IMR-90 (cell line): ENCODE measurements around the gene ASTN2. TPM values are rescaled to one million over a fixed set of nuclear protein-coding genes. Genes with fewer than 3 reads are reported as not detected.

Source experiments
- ATAC-seq: fragments of 200-7000 bp; cut with Tn5 transposase; 2 replicates; pipeline ENCODE4 v1.9.1; 2020; ENCODE audit warnings: low read depth, mild to moderate bottlenecking, moderate library complexity
- BruUV-seq: library from RNA; stranded (reverse); fragments of 400-500 nt; replicated peaks from 2 replicates; lab custom pipeline; 2021; lab: Mats Ljungman, UMichigan
- CTCF ChIA-PET: fragments of 300-600 bp; formaldehyde crosslinking; extraction: SDS; loops from one replicate; lab custom pipeline; 2021; ENCODE audit warnings: antibody characterized with exemption; lab: Yijun Ruan, JAX
- POLR2A ChIA-PET: fragments of 300-600 bp; sonication (Branson Sonifier 250); formaldehyde crosslinking; loops from one replicate; lab custom pipeline; 2022; ENCODE audit warnings: antibody characterized with exemption; ENCODE audit not compliant: unreplicated experiment; lab: Charles Lee
- DNase-seq: peaks from one replicate; pipeline ENCODE4 v3.0.0; 2013
- H2AFZ ChIP-seq: replicated peaks from 2 replicates; pipeline ENCODE3; 2013; ENCODE audit warnings: low read length, mild to moderate bottlenecking; ENCODE audit not compliant: poor library complexity
- H2AK5ac ChIP-seq: 2 replicates; pipeline ENCODE4 v1.6.1; 2013; ENCODE audit warnings: low read depth, low read length, inconsistent platforms
- H2AK9ac ChIP-seq: replicated peaks from 2 replicates; pipeline ENCODE3; 2013; ENCODE audit warnings: mild to moderate bottlenecking, low read depth, low read length, moderate library complexity; ENCODE audit not compliant: poor library complexity
- H2BK120ac ChIP-seq: 2 replicates; pipeline ENCODE4 v1.6.1; 2013; ENCODE audit warnings: low read depth, low read length, inconsistent platforms
- H2BK15ac ChIP-seq: 3 replicates; pipeline ENCODE4 v1.6.1; 2013; ENCODE audit warnings: low read depth, low read length, inconsistent platforms
- H2BK20ac ChIP-seq: 2 replicates; pipeline ENCODE4 v1.6.1; 2013; ENCODE audit warnings: low read depth, mild to moderate bottlenecking, inconsistent platforms, low read length, moderate library complexity
- H2BK5ac ChIP-seq: 2 replicates; pipeline ENCODE4 v1.6.1; 2013; ENCODE audit warnings: mild to moderate bottlenecking, low read depth, low read length, inconsistent platforms; ENCODE audit not compliant: poor library complexity, severe bottlenecking
- H3K14ac ChIP-seq: replicated peaks from 2 replicates; pipeline ENCODE4 v1.6.1; 2013; ENCODE audit warnings: low read depth, low read length, inconsistent platforms
- H3K18ac ChIP-seq: 2 replicates; pipeline ENCODE4 v1.6.1; 2013; ENCODE audit warnings: low read depth, low read length, control low read depth
- H3K23ac ChIP-seq: 2 replicates; pipeline ENCODE4 v1.6.1; 2013; ENCODE audit warnings: low read depth, low read length, inconsistent platforms
- H3K27ac ChIP-seq: 2 replicates; pipeline ENCODE4 v1.5.1; 2013; ENCODE audit warnings: mild to moderate bottlenecking, control low read depth, low read length; ENCODE audit not compliant: insufficient read depth
- H3K27me3 ChIP-seq: 2 replicates; pipeline ENCODE4 v1.6.1; 2013; ENCODE audit warnings: low read length; ENCODE audit not compliant: control insufficient read depth, insufficient read depth
- H3K36me3 ChIP-seq: 2 replicates; pipeline ENCODE4 v1.6.1; 2013; ENCODE audit warnings: low read length, mixed read lengths; ENCODE audit not compliant: control insufficient read depth, insufficient read depth
- H3K4ac ChIP-seq: 2 replicates; pipeline ENCODE4 v1.6.1; 2013; ENCODE audit warnings: low read depth, low read length, inconsistent platforms
- H3K4me1 ChIP-seq: 2 replicates; pipeline ENCODE4 v1.6.1; 2013; ENCODE audit warnings: low read length, mixed read lengths; ENCODE audit not compliant: control insufficient read depth, insufficient read depth
- H3K4me2 ChIP-seq: 2 replicates; pipeline ENCODE4 v1.6.1; 2013; ENCODE audit warnings: low read depth, mild to moderate bottlenecking, control low read depth, low read length, moderate library complexity
- H3K4me3 ChIP-seq: 2 replicates; pipeline ENCODE4 v1.5.1; 2013; ENCODE audit warnings: low read depth, mild to moderate bottlenecking, control low read depth, low read length, moderate library complexity; ENCODE audit not compliant: insufficient read depth
- H3K56ac ChIP-seq: 2 replicates; pipeline ENCODE4 v1.6.1; 2013; ENCODE audit warnings: low read length, inconsistent platforms; ENCODE audit not compliant: insufficient read depth; ENCODE audit errors: extremely low read depth
- H3K79me1 ChIP-seq, 2 experiments: 2 replicates each; pipeline ENCODE4 v1.6.1; 2013; ENCODE audit warnings: low read length in 2 of 2, inconsistent platforms in 1 of 2, low read depth in 1 of 2
- H3K9ac ChIP-seq: 2 replicates; pipeline ENCODE4 v1.6.1; 2013; ENCODE audit warnings: low read depth, low read length, control low read depth
- H3K9me1 ChIP-seq: 2 replicates; pipeline ENCODE4 v1.6.1; 2013; ENCODE audit warnings: low read length, inconsistent platforms; ENCODE audit not compliant: insufficient read depth
- H3K9me3 ChIP-seq: 2 replicates; pipeline ENCODE4 v1.6.1; 2013; ENCODE audit warnings: low read length; ENCODE audit not compliant: control insufficient read depth, insufficient read depth
- H4K20me1 ChIP-seq: 2 replicates; pipeline ENCODE4 v1.6.1; 2013; ENCODE audit warnings: low read length, inconsistent platforms; ENCODE audit not compliant: insufficient read depth
- H4K5ac ChIP-seq: 2 replicates; pipeline ENCODE4 v1.6.1; 2013; ENCODE audit warnings: mild to moderate bottlenecking, low read depth, low read length, control low read depth
- H4K8ac ChIP-seq, 2 experiments: 2 replicates each; pipeline ENCODE4 v1.6.1; 2013; ENCODE audit warnings: low read depth in 2 of 2, low read length in 2 of 2, control low read depth in 1 of 2, inconsistent platforms in 1 of 2
- H4K91ac ChIP-seq: 2 replicates; pipeline ENCODE4 v1.6.1; 2013; ENCODE audit warnings: low read depth, low read length, inconsistent platforms; ENCODE audit not compliant: insufficient read depth
- BHLHE40 ChIP-seq: fragments of 150-350 bp; IDR thresholded peaks from 2 replicates; pipeline ENCODE4 v1.6.1; 2016; ENCODE audit warnings: mild to moderate bottlenecking, low read depth, low read length
- CEBPB ChIP-seq: IDR thresholded peaks from 2 replicates; pipeline ENCODE4 v1.6.1; 2012; ENCODE audit warnings: low read depth, low read length, improper control_type of control experiment
- CHD1 ChIP-seq: IDR thresholded peaks from 2 replicates; pipeline ENCODE4 v1.6.1; 2012; ENCODE audit warnings: low read depth, low read length, improper control_type of control experiment
- FOS ChIP-seq: fragments of 150-350 bp; IDR thresholded peaks from 2 replicates; pipeline ENCODE4 v1.6.1; 2016; ENCODE audit warnings: low read depth, low read length
- MAFK ChIP-seq: IDR thresholded peaks from 2 replicates; pipeline ENCODE4 v1.6.1; 2012; ENCODE audit warnings: low read depth, low read length, improper control_type of control experiment
- MAZ ChIP-seq: IDR thresholded peaks from 2 replicates; pipeline ENCODE4 v1.6.1; 2012; ENCODE audit warnings: low read depth, mild to moderate bottlenecking, low read length, improper control_type of control experiment, moderate library complexity, borderline replicate concordance
- MXI1 ChIP-seq: IDR thresholded peaks from 2 replicates; pipeline ENCODE4 v1.6.1; 2012; ENCODE audit warnings: low read depth, mild to moderate bottlenecking, low read length, moderate library complexity, borderline replicate concordance
- NFE2L2 ChIP-seq: fragments of 150-350 bp; IDR thresholded peaks from 2 replicates; pipeline ENCODE4 v1.6.1; 2016; ENCODE audit warnings: low read depth, mild to moderate bottlenecking, low read length
- POLR2A ChIP-seq: IDR thresholded peaks from 2 replicates; pipeline ENCODE4 v1.6.1; 2012; ENCODE audit warnings: mild to moderate bottlenecking, low read depth, low read length
- RAD21 ChIP-seq: IDR thresholded peaks from 2 replicates; pipeline ENCODE4 v1.6.1; 2012; ENCODE audit warnings: low read length, improper control_type of control experiment
- RCOR1 ChIP-seq: IDR thresholded peaks from 2 replicates; pipeline ENCODE4 v1.6.1; 2012; ENCODE audit warnings: mild to moderate bottlenecking, low read length, improper control_type of control experiment; ENCODE audit not compliant: insufficient replicate concordance
- RFX5 ChIP-seq: IDR thresholded peaks from 2 replicates; pipeline ENCODE4 v1.8.0; 2012; ENCODE audit warnings: low read depth, mild to moderate bottlenecking, low read length, moderate library complexity
- SMC3 ChIP-seq: fragments of 150-350 bp; IDR thresholded peaks from 2 replicates; pipeline ENCODE4 v1.6.1; 2016; ENCODE audit warnings: low read depth, mild to moderate bottlenecking, antibody characterized with exemption, low read length, moderate library complexity
- WGBS, 2 experiments: methylation state at CpG; one replicate each; pipeline versions ENCODE4 v1.1.5 to v1.1.7; 2013; ENCODE audit warnings: missing lambda C conversion rate in 2 of 2; ENCODE audit not compliant: insufficient read length in 1 of 2; ENCODE audit errors: extremely low coverage in 2 of 2; 5-methylcytosine and 5-hydroxymethylcytosine counted together
- dilution Hi-C: fragments of 300-500 bp; cut with HindIII; formaldehyde crosslinking; loops from one replicate; pipeline ENCODE4 v1.14.3; 2018; ENCODE audit warnings: low sequenced_read_pairs; ENCODE audit not compliant: unreplicated experiment
- in situ Hi-C: fragments of 300-500 bp; cut with MboI; formaldehyde crosslinking; loops from 3 replicates; pipeline ENCODE4 v1.14.3; 2019; ENCODE audit warnings: low sequenced_read_pairs, inconsistent platforms, mixed read lengths
- intact Hi-C: fragments of 100-400 bp; cut with micrococcal nuclease; formaldehyde crosslinking; loops from 2 replicates; pipeline ENCODE4 v1.10.0; 2022
- polyA plus RNA-seq, 3 experiments: library from polyadenylated mRNA; depleted of rRNA; stranded (reverse); fragments of >200 nt; gene quantifications; 2 replicates each; pipeline ENCODE4 v1.2.3, GENCODE V29; 2012; ENCODE audit warnings: low replicate concordance in 1 of 3
- total RNA-seq: library from RNA; depleted of rRNA; stranded (reverse); fragments of >200 nt; gene quantifications from 2 replicates; pipeline ENCODE4 v1.2.3, GENCODE V29; 2012
- TF ChIP-seq, protein P1 (sequence below): conservative IDR thresholded peaks from 2 replicates; pipeline ENCODE4 v1.5.1; 2012; ENCODE audit warnings: mild to moderate bottlenecking, low read depth, low read length, improper control_type of control experiment
- TF ChIP-seq, protein P2 (sequence below): fragments of 150-350 bp; IDR thresholded peaks from 2 replicates; pipeline ENCODE4 v1.6.1; 2017; ENCODE audit warnings: mild to moderate bottlenecking, antibody characterized with exemption, low read length, low read depth
- TF ChIP-seq, protein P3 (sequence below): fragments of 150-350 bp; IDR thresholded peaks from 2 replicates; pipeline ENCODE4 v1.6.1; 2016; ENCODE audit warnings: low read depth, mild to moderate bottlenecking, low read length, moderate library complexity, borderline replicate concordance

ASTN2 gene
- total and polyA plus RNA-seq, 2 of the 4 experiments (the other 2 are of a cell fraction): 3.8 to 6.8 TPM

DNA sequence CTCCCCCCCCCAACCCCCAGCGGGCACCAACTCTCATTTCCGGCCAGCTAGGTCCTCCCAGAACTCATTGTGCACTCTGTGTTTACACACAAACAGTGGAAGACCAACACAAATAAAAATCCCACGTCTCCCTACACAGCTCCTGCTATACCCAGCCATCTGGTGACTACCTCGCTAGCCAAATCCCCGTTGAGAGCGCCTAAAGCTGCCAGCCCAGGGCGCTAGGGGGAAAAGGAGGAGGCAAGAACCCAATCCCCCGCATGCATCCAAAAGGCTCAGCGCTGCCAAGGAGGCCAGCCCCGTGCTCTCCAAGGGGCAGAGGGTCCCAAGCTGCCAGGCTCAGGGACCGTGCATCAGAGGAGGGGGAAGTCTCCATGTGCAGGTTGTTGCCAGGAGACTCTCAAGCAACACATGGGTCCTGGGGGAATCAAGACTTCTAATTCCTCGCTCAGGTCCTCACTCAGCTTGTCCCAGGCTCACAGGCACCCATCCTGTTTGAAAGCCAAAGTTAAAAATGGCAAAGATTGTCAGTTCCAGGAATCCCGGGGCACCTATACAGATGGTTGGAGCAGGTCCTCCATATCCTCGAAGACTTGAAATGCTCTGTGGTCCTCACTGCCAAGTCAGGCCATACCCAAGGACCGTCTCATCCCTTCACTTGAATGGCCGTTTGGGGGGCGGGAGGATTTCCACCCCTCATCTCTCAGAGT is 2.7 kb downstream of the ASTN2 start:
- ChIA-PET CTCF (interaction anchor here (1.2 kb wide), 1 partner anchor 676 kb away, joined by 4 read pairs; no protein-coding TSS in a partner anchor), POLR2A (no interaction called here)
- Histone ChIP-seq H3K79me1 (no peaks in the 10 kb centered on the region), H3K4me3 (no peak overlapping the region), H4K91ac (no peak overlapping the region), H3K27me3 (peaks cover 34% of the 10 kb centered on the region), H3K23ac (no peak overlapping the region), H3K4me2 (no peak overlapping the region), H2BK5ac (no peak overlapping the region), H4K8ac (no peak overlapping the region), H2AK9ac (no peak overlapping the region), H3K27ac (no peak overlapping the region), H3K9ac (no peak overlapping the region), H2BK120ac (no peak overlapping the region), H4K20me1 (no peaks in the 10 kb centered on the region), H3K18ac (no peak overlapping the region), H2BK20ac (no peak overlapping the region), H3K36me3 (no peaks in the 10 kb centered on the region), H2AK5ac (no peak overlapping the region), H3K9me1 (no peaks in the 10 kb centered on the region; the same call in 1 of the 2 replicates), H3K4ac (no peak overlapping the region), H2BK15ac (no peak overlapping the region), H3K9me3 (no peaks in the 10 kb centered on the region), H3K56ac (no peak overlapping the region), H4K5ac (no peak overlapping the region), H2AFZ (no peak overlapping the region), H3K14ac (no peak overlapping the region), H3K4me1 (no peaks in the 10 kb centered on the region)
- ATAC-seq (no peak), DNase-seq (no peak)
- dilution Hi-C loops: no loop called here
- in situ Hi-C loops: no loop called here
- intact Hi-C loops: no loop called here
- BruUV-seq: no TSS peak
- 20% methylated on average over 1 of the region's 17 CpGs; no CpG with 5 or more reads in 1 of the 2 experiments for WGBS, 2 experiments
- no peak for TF ChIP-seq MAFK
- no peak for TF ChIP-seq MXI1
- TF ChIP-seq RCOR1: no peak
- no peak for TF ChIP-seq FOS
- no peak for TF ChIP-seq POLR2A
- no peak for TF ChIP-seq CHD1
- TF ChIP-seq, protein P1, sequence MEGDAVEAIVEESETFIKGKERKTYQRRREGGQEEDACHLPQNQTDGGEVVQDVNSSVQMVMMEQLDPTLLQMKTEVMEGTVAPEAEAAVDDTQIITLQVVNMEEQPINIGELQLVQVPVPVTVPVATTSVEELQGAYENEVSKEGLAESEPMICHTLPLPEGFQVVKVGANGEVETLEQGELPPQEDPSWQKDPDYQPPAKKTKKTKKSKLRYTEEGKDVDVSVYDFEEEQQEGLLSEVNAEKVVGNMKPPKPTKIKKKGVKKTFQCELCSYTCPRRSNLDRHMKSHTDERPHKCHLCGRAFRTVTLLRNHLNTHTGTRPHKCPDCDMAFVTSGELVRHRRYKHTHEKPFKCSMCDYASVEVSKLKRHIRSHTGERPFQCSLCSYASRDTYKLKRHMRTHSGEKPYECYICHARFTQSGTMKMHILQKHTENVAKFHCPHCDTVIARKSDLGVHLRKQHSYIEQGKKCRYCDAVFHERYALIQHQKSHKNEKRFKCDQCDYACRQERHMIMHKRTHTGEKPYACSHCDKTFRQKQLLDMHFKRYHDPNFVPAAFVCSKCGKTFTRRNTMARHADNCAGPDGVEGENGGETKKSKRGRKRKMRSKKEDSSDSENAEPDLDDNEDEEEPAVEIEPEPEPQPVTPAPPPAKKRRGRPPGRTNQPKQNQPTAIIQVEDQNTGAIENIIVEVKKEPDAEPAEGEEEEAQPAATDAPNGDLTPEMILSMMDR: no peak
- no peak for TF ChIP-seq MAZ
- TF ChIP-seq RAD21: no peak
- no peak for TF ChIP-seq RFX5
- TF ChIP-seq, protein P2, sequence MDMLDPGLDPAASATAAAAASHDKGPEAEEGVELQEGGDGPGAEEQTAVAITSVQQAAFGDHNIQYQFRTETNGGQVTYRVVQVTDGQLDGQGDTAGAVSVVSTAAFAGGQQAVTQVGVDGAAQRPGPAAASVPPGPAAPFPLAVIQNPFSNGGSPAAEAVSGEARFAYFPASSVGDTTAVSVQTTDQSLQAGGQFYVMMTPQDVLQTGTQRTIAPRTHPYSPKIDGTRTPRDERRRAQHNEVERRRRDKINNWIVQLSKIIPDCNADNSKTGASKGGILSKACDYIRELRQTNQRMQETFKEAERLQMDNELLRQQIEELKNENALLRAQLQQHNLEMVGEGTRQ: no peak
- TF ChIP-seq SMC3: no peak
- TF ChIP-seq, protein P3, sequence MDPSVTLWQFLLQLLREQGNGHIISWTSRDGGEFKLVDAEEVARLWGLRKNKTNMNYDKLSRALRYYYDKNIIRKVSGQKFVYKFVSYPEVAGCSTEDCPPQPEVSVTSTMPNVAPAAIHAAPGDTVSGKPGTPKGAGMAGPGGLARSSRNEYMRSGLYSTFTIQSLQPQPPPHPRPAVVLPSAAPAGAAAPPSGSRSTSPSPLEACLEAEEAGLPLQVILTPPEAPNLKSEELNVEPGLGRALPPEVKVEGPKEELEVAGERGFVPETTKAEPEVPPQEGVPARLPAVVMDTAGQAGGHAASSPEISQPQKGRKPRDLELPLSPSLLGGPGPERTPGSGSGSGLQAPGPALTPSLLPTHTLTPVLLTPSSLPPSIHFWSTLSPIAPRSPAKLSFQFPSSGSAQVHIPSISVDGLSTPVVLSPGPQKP: no peak
- TF ChIP-seq CEBPB: no peak
- no peak for TF ChIP-seq BHLHE40
- no peak for TF ChIP-seq NFE2L2
